Fibroblast of the aortic adventitia (primary cell): ENCODE data around the gene PAX7. TPM values are rescaled to one million over a fixed set of nuclear protein-coding genes. Genes with fewer than 3 reads are reported as not detected.
"Not testable (repeated sequence)": the region's sequence is repeated elsewhere in the genome, so short reads cannot be mapped to it uniquely, and the experiment has no call there.

Experiments
- DNase-seq: peaks from one replicate; pipeline ENCODE4 v3.0.0-alpha.2; 2010; ENCODE audit warnings: low read depth
- H3K4me3 ChIP-seq: 2 replicates; pipeline ENCODE4 v1.5.1; 2011; ENCODE audit warnings: low read depth, mild to moderate bottlenecking, control low read depth, low read length, moderate library complexity
- CTCF ChIP-seq: IDR thresholded peaks from 2 replicates; pipeline ENCODE4 v1.5.1; 2011; ENCODE audit warnings: mild to moderate bottlenecking, low read length, control low read depth, inconsistent platforms; ENCODE audit not compliant: insufficient read depth
- total RNA-seq: library from RNA; depleted of rRNA; stranded (reverse); fragments of >200 nt; gene quantifications from 2 replicates; pipeline ENCODE4 v1.2.3, GENCODE V29; 2012; ENCODE audit warnings: low replicate concordance

PAX7 gene
- total RNA-seq, 1 donor: not detected

GRCh38 chr1:18752409-18752808 is 121.8 kb downstream of the PAX7 start:
- TF ChIP-seq CTCF: no peak
- no peak overlapping the region for H3K4me3 ChIP-seq
- no peak for DNase-seq

DNA sequence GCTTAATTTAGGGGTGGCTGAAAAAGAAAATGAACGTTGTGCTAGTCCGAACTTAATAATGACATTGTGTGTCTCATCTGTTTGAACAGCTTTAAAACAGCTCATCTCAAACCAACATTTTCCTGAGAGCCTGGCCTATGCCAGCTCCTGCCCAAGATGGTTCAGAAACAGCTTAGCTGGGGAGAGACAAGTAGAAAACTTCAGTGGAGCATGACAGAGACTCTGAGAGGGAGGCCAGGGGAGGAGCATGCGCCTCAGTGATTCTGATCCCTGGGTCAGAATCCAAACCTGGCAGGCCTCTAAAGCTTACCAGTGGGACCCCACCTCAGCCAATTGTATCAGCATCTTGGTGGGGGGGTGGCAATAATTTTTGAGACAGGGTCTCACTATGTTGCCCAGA is 129.5 kb downstream of the PAX7 start:
- DNase-seq: no peak
- no peak overlapping the region for H3K4me3 ChIP-seq
- no peak for TF ChIP-seq CTCF

DNA sequence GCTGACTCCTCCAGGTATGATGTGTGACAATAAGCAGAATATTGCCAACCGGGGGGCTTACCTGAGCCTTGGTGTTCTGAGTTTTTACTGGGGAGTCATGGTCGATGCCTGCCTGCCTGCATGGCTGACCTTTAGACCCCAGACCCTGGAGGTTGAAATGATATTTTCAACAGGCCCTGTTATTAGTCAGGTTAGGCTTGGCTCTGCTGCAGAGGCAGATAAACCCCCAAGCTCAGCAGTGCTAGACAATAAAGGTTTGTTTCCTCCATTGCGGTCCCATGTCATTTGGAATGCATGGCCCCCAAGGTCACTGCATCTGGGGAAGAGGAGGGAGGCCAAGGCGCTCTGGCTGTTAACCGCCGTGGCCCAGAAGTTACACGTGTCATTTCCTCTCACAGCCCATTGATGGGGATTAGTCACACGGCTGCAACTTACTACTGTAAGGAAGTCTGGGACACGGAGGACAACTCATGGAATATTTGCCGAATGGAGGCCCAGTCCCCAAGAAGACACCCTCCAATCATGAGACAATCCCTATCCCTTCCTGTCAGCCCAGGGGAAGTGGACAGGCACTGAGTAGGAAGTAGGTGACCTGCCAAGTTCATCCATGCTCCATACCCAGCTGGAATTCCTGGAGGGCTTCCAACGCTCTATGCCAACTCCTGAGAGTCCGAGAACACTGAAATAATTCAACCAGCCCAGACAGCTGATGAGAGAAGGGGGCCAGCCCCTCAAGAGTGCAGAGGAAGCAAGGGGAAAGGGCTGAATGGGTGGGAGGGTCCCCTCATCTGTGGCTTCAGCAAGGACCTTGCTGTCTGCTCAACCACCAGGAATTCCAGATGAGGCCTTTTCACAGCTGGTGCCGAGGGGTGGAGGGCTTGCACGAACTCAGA is 131.5 kb downstream of the PAX7 start:
- no peak overlapping the region for H3K4me3 ChIP-seq
- no peak for TF ChIP-seq CTCF
- DNase-seq: no peak

DNA sequence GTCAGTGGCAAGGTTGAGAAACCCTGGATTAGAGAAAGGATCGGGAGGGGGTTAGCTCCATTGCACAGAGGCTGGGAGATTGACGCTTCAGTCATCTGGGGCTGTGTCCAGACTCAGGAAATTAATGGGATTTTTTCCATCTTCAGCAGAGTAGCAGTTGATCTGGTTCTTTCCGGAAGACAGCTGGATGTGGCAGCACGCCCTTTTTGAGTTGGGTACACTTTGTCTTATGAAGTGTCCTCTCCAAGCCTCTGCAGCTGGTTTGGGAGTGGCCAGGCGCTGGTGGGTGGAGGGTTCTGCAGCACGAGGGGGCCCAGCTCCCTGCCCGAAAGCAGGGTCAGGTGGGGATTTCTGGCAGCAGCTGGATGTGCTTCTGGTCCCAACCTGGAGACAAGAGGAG is 133.7 kb downstream of the PAX7 start:
- H3K4me3 ChIP-seq: no peak overlapping the region
- no peak for TF ChIP-seq CTCF
- DNase-seq: no peak

DNA sequence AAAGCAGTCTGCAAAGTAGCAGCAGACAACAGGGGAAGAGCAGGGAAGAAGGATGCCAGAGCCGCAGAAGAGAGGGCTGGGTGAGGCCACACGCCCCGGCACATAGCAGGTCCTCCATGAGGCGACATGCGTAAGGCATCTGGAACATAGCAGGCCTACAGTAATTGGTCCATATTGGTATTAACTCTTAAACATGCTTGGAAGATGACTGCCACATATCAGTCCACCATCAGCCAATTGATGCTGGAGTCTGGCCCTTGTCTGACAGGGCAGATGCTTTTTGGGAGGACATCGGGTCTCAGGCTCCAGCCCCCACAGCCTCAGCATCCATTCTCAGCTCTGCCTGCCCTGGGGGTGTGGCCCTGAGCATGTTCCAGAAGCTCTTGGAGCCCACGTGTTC is 135.1 kb downstream of the PAX7 start:
- no peak for TF ChIP-seq CTCF
- no peak for DNase-seq
- no peak overlapping the region for H3K4me3 ChIP-seq

GRCh38 chr1:18766328-18766727 is 135.7 kb downstream of the PAX7 start:
- no peak overlapping the region for H3K4me3 ChIP-seq
- DNase-seq: no peak
- no peak for TF ChIP-seq CTCF

DNA sequence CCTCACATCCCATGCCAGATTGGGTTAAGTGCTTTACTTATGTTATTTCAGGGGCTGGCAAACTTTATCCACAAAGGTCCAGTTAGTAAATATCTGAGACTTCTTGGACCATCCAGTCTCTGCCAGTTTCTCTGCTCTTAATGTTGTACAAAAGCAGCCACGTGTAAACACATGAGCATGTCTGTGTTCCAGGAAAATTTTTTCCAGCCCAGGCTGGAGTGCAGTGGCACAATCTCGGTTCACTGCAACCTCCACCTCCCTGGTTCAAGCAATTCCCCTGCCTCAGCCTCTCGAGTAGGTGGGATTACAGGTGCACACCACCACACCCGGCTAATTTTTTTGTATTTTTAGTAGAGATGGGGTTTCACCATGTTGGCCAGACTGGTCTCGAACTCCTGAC is 136.9 kb downstream of the PAX7 start:
- not testable (repeated sequence) for H3K4me3 ChIP-seq, DNase-seq
